Measurements from ENCODE around the gene MSRB2.

DNA sequence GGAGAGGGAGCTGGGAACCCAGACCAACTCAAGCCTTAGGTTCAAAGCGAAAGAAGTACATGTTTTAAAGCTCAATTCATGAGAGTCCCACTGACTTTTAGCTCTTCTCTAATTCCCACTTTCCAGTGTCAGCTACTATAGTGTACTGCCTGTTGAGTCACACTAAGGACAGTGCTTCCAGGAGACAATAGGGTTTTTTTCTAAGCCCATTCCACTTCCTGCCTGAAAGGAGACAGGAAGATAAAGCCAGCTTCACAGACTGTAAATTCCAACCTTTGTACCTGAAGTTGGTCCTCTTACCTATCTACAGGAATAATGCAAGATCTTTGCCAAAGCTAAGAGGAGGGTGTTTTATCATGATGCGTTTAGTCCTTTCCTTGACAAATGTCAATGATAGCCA is 4.4 kb downstream of the MSRB2 start:
- no peak for TF ChIP-seq ESRRG (CRISPR knock-in tag; IDR thresholded peaks at IDR 0.05)
- TF ChIP-seq, protein P1, sequence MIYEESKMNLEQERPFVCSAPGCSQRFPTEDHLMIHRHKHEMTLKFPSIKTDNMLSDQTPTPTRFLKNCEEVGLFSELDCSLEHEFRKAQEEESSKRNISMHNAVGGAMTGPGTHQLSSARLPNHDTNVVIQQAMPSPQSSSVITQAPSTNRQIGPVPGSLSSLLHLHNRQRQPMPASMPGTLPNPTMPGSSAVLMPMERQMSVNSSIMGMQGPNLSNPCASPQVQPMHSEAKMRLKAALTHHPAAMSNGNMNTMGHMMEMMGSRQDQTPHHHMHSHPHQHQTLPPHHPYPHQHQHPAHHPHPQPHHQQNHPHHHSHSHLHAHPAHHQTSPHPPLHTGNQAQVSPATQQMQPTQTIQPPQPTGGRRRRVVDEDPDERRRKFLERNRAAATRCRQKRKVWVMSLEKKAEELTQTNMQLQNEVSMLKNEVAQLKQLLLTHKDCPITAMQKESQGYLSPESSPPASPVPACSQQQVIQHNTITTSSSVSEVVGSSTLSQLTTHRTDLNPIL (CRISPR knock-in tag; IDR thresholded peaks at IDR 0.05; ENCODE audit: low read depth): no peak
- no peak for TF ChIP-seq SNAI2 (CRISPR knock-in tag; IDR thresholded peaks at IDR 0.05)
- no peak for TF ChIP-seq ZC3H10 (CRISPR knock-in tag; IDR thresholded peaks at IDR 0.05)
- TF ChIP-seq ZNF565 (CRISPR knock-in tag; conservative IDR thresholded peaks at IDR 0.05; ENCODE audit: low read depth): no peak
- TF ChIP-seq ZFP3 (CRISPR knock-in tag; IDR thresholded peaks at IDR 0.05): no peak
- TF ChIP-seq, protein P2, sequence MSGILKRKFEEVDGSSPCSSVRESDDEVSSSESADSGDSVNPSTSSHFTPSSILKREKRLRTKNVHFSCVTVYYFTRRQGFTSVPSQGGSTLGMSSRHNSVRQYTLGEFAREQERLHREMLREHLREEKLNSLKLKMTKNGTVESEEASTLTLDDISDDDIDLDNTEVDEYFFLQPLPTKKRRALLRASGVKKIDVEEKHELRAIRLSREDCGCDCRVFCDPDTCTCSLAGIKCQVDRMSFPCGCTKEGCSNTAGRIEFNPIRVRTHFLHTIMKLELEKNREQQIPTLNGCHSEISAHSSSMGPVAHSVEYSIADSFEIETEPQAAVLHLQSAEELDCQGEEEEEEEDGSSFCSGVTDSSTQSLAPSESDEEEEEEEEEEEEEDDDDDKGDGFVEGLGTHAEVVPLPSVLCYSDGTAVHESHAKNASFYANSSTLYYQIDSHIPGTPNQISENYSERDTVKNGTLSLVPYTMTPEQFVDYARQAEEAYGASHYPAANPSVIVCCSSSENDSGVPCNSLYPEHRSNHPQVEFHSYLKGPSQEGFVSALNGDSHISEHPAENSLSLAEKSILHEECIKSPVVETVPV (CRISPR knock-in tag; IDR thresholded peaks at IDR 0.05): no peak

Data from SK-N-SH treated with all-trans-retinoic acid at 6 μM for 48 hours (cell line).